HG03135 (cell line): Measurements from ENCODE around the gene URB2.
"Not testable (repeated sequence)": the region's sequence is repeated elsewhere in the genome, so short reads cannot be mapped to it uniquely, and the experiment has no call there.

Experiments
- ATAC-seq: cut with Tn5 transposase; IDR thresholded peaks from one replicate; pipeline ENCODE4 v1.9.1; 2021; ENCODE audit warnings: mild to moderate bottlenecking, moderate library complexity; ENCODE audit not compliant: unreplicated experiment

Gene URB2

DNA sequence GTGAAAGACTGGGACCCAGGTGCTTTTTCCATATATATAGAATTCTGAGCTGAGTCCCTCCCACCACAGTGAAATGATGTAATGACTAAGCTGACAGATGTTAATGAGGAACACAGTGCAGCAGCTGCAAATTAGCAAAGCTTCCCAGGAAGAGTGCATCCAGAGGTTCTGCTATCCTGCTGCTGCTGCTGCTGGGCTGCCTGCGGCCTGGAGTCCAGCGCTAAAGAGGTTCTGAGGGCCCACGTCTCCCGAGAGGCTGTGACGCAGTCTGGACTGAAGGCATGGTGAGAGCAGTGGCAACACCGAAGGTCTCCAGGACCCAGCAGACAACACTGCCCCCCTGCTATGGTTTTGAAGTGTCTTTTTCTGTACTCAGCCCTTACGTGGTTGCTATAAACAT lies 63.9 kb downstream of the URB2 start:
- ATAC-seq = no peak

DNA sequence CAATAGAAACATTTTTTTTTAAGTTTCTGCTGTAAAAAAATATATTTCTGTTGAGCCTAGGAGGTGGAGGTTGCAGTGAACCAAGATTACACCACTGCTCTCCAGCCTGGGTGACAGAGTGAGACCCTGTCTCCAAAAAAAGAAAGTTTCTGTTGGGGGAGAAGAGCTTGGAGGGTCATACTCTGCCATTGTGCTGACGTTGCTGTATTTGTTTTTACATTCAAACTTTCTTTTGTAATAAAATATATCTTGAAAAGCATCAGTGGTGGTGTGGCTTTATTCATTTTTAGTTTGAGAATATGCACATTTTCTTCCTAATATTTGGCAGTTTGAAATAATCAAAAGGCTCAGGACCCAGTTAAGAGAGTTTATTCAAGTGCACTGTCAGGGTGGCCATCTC lies 64.6 kb downstream of the URB2 start:
- no peak for ATAC-seq

DNA sequence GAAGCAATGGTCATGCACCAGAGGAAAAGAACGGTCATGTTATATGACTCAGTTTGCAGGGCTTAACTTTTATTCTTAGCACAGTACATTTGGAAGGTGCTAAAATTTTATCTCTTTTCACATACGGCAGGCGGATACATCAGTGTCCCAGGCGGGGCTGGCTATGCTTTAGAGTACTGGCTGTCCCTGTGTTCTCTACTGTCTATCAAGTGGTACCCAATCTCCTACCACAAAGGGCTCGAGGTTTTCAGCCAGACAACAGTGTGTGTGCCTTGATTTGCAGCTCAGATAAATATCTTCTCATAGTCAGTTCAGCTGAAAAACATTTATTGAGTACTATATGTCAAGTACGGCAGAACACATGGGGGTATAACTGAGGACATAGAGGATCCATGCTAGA lies 65.3 kb downstream of the URB2 start:
- no peak for ATAC-seq

DNA sequence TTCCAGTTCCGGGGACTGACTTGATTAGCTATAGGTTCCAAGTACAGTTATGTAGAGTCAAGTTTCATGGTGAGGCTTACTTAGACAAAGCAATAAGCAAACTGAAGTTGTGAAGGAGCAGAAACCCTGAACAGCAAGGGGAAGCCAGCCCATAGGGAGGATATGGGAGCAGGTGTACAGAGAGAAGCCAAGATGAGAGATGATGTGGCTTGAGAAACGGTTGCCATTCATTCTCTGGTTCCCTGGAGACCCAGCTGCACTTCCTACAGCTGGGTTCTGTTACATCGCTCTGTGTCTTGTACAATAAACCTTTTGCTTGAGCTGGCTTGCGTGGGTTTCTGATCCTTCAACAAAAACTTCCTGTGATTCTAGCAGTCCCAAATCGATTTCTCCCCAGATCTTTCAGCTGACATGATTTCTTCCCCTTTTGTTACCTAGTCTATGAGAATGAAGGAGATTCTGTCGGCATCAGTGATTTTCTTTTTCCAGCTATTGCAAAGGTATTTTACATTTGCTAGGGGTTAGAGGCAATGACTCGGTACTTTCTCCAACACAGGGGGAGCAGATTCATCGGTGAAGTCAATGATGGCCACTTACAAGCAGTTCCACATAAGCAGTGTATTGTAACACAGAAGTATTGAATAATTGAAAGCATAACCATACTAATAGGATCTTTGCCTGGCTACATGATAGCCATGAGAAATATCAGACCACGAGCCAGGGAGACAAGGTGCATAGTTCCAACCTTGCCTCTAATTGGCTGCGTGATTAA lies 67.3 kb downstream of the URB2 start:
- no peak for ATAC-seq

DNA sequence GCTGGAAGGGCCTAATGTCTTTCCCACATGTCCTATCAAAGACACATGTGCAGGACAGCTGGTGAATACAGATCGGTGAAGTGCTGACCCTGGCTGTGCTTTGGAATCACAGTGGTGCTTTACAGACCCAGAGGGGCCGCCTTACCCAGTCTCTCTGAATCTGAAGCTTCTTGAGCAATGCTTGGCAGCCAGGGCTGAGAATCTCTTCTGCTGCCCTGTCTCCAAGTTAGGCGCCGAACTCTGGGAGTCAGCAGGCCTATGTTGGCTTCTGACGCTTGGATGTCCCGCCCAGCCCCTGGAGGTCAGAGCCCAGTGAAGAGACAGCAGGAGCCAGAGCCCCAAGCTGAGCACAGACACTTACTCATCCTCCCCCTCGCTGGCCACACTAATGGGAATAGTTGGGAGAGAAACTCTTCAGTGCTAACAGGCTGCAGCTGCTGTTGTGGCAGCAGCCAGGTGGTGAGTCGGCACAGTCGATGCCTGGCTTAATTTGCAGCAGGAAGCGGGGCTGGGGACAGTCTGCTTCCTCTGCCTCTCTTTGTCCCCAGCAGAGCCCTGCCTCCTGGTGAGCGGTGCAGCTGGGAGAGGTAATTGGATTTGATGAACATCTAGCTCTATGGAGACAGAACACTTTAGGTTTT lies 68.1 kb downstream of the URB2 start:
- ATAC-seq = no peak

DNA sequence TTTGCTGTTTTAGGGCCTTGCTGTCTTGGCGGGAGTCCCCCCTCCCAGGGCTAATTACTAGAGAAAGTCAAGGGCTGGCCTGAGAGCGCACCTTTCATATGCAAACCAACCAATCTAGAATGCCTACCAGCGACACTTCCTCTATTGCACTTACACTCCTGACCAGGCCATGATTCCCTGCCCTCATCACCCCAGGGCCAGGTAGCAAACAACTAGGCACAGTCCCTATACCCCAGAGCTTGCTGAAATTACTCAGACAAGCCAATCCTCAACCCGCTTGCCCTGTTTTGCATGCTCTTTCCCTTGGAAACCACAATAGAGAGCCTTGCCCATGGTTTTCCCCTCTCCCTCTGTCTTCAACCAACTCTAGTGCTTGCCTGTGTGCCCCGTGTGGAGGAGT lies 70.3 kb downstream of the URB2 start:
- no peak for ATAC-seq

DNA sequence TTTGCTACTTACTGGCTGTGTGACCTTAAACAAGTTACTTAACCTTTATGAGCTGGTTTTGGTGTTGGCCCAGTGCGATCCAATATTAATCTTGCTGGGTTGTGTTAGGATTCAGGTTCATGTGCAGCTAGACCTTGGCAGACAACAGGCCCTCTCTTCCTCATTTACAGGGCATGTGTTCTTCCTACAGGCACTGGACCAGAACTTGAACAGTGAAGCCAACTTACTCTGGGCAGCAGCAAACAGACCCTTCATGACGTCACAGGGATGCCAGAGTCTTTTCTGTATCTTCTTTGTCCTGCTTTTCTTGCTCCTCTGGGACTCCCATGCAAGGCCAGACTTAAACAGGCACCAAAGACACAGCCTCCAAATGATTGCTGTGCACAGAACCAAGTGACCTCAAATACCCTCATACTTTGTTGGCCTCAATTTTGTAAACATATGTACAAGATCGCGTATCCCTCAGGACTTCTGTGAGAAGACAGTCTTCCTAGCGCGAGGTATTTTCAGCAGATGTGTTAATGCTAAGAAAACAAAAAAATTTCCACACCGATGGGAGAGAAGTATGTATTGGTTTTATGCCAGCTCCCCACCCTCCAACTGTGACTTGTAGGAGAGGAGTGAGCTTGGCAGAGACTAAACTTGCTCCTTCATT lies 73.7 kb downstream of the URB2 start:
- no peak for ATAC-seq

DNA sequence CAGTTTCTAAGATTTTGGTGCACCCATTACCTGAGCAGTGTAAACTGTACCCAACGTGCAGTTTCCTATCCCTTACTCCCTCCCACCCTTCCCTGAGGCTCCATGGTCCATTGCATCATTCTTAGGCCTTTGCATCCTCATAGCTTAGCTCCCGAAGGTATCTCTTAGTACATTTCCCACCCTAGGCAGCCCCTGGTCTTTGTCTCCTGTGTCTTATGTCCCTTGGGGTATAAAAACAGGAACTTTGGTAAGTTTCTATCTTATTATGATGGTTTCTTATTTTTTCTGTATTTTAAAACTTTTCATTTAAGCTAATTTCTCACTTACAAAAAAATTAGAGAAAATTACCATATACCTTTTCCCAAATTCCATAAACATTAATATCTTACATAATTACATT lies 78.1 kb downstream of the URB2 start:
- no peak for ATAC-seq

DNA sequence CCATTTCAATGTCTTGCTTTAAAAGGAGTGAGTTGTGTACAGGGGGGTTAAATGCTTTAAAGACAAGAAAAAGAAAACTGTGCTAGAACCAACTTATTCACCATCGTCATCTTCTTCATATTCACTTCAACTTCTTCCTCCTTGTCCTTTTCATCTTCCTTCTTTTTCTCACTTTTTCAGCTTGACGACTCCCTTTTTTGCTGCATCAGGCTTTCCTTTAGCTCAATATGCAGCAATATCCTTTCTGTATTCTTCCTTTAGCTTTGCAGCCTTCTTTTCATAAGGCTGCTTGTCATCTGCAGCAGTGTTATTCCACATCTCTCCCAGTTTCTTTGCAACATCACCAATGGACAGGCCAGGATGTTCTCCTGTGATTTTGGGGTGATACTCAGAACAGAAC lies 79.1 kb downstream of the URB2 start:
- ATAC-seq = not testable (repeated sequence)

DNA sequence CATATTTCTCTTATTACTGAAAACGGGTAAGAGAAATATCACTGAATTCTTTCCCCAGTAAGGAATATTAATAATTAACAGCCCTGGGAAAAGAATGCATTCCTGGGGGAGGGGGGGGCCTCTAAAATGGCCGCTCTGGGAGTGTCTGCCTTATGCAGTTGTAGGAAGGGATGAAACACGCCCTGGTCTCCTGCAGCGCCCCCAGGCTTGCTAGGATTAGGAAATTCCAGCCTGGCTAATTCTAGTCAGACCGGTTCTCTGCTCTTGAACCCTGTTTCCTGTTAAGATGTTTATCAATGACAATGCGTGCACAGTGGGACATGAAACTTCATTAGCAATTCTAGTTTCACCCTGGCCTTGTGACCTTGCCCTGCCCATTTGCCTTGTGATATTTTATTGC lies 81.1 kb downstream of the URB2 start:
- not testable (repeated sequence) for ATAC-seq

DNA sequence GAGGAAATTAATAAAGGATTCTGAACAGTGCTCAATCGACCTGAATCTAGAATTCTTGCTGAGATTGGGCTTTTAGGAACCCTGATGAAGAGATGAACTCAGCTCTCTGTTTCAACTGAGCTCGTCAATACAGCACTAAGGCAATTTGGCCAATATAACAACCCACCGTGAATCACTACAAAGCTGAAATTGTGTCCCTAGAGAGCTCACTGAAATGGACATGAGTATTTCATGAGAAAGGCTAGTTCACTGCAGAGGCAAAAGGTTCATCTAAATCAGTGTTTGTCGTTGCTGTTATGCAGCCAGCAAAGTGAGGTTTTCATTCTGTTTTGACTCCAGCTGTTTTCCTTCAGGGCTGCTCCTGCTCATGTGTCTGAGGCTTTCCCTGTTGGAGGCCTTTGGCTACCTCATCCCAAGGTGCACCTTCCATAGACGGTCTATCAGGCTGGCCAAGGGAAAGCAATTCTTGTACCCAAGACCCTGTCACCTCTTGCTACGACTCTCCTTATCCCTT lies 83.5 kb downstream of the URB2 start:
- ATAC-seq = no peak
